WERI-Rb-1 (cell line): ENCODE results near the gene KRT36.

Experiments
- DNase-seq: peaks from one replicate; pipeline ENCODE4 v3.0.0-alpha.2; 2020
- H3K27ac ChIP-seq: fragments of 250-450 bp; sonication (Bioruptor Pico); 2 replicates; pipeline ENCODE4 v1.5.1; 2020; ENCODE audit warnings: mild to moderate bottlenecking, moderate library complexity
- H3K27me3 ChIP-seq: fragments of 250-450 bp; sonication (Bioruptor Pico); 2 replicates; pipeline ENCODE4 v1.5.1; 2021; ENCODE audit warnings: mild to moderate bottlenecking, low read depth, moderate library complexity; ENCODE audit not compliant: insufficient read depth, severe bottlenecking
- H3K36me3 ChIP-seq: fragments of 250-450 bp; sonication (Bioruptor Pico); 2 replicates; pipeline ENCODE4 v1.5.1; 2020; ENCODE audit warnings: mild to moderate bottlenecking, moderate library complexity
- H3K4me3 ChIP-seq: 2 replicates; pipeline ENCODE4 v1.5.1; 2011; ENCODE audit warnings: low read depth, mild to moderate bottlenecking, control low read depth, low read length
- H3K9me3 ChIP-seq: fragments of 250-450 bp; sonication (Bioruptor Pico); 2 replicates; pipeline ENCODE4 v1.5.1; 2021; ENCODE audit warnings: mild to moderate bottlenecking, moderate library complexity; ENCODE audit not compliant: severe bottlenecking
- TF ChIP-seq, protein P1 (sequence below): IDR thresholded peaks from 2 replicates; pipeline ENCODE4 v1.5.1; 2011; ENCODE audit warnings: low read depth, mild to moderate bottlenecking, control low read depth, inconsistent platforms, low read length

Gene KRT36

GRCh38 chr17:41440531-41441033 is 49.1 kb downstream of the KRT36 start, which contains the start of gene KRT38:
Gene KRT38 (minus strand): TSS chr17:41440983. CDS start chr17:41440921, 62 bp downstream.
- DNase-seq, result no peak
- TF ChIP-seq, protein P1, sequence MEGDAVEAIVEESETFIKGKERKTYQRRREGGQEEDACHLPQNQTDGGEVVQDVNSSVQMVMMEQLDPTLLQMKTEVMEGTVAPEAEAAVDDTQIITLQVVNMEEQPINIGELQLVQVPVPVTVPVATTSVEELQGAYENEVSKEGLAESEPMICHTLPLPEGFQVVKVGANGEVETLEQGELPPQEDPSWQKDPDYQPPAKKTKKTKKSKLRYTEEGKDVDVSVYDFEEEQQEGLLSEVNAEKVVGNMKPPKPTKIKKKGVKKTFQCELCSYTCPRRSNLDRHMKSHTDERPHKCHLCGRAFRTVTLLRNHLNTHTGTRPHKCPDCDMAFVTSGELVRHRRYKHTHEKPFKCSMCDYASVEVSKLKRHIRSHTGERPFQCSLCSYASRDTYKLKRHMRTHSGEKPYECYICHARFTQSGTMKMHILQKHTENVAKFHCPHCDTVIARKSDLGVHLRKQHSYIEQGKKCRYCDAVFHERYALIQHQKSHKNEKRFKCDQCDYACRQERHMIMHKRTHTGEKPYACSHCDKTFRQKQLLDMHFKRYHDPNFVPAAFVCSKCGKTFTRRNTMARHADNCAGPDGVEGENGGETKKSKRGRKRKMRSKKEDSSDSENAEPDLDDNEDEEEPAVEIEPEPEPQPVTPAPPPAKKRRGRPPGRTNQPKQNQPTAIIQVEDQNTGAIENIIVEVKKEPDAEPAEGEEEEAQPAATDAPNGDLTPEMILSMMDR, result no peak
- peaks cover 100% of the 10 kb centered on the region for H3K27me3 ChIP-seq

GRCh38 chr17:41439375-41439774 is 50.3 kb downstream of the KRT36 start:
- DNase-seq, result no peak
- Histone ChIP-seq H3K4me3 (no peak overlapping the region), H3K27me3 (peaks cover 100% of the 10 kb centered on the region), H3K27ac (no peak overlapping the region), H3K9me3 (peaks cover 18% of the 10 kb centered on the region), H3K36me3 (no peaks in the 10 kb centered on the region)
- TF ChIP-seq, protein P1, result no peak

More at GRCh38 chr17:41440531-41441033, 49.1 kb downstream of the KRT36 start, which contains the start of gene KRT38:
- Histone ChIP-seq H3K9me3 (peaks cover 20% of the 10 kb centered on the region), H3K36me3 (no peaks in the 10 kb centered on the region), H3K27ac (no peak within 1 kb of the TSS), H3K4me3 (no peak within 1 kb of the TSS)

DNA sequence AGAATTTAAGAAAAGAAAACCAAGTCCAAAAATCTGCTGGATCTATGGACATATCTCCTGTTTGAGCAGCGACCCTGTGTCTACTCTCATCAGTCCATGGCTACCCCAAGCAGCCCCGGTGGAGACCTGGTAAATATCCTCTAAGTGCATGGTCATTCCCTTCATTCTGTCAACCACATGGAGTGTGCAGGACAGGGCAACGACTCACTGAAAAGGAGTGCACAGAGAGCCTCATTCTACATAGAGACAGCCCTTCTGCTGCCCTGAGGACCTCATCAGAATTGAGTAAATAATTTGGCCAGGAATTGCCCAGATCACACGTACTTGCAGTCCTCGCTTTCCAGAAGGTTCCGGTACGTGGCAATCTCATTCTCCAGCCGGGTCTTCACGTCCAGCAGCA is 51.9 kb downstream of the KRT36 start:
- no peak for DNase-seq
- Histone ChIP-seq H3K27ac (no peak overlapping the region), H3K36me3 (no peaks in the 10 kb centered on the region), H3K4me3 (no peak overlapping the region), H3K9me3 (peaks cover 16% of the 10 kb centered on the region), H3K27me3 (peaks cover 99% of the 10 kb centered on the region)
- TF ChIP-seq, protein P1, result no peak

GRCh38 chr17:41437254-41437653 is 52.5 kb downstream of the KRT36 start:
- Histone ChIP-seq H3K36me3 (no peaks in the 10 kb centered on the region), H3K27ac (no peak overlapping the region), H3K9me3 (peaks cover 16% of the 10 kb centered on the region), H3K4me3 (no peak overlapping the region), H3K27me3 (peaks cover 99% of the 10 kb centered on the region)
- TF ChIP-seq, protein P1, result no peak
- DNase-seq, result no peak
